DMS153 treated with DMSO at 0.1 percent for 48 hours (cell line): Measurements from ENCODE around the gene NAA16.
"Not testable (repeated sequence)": the region's sequence is repeated elsewhere in the genome, so short reads cannot be mapped to it uniquely, and the experiment has no call there.

ENCODE experiments used
- DNase-seq: peaks from one replicate; lab custom pipeline; 2025; ENCODE audit not compliant: unreplicated experiment; lab: John Stamatoyannopoulos, UW

NAA16 gene

GRCh38 chr13:41310963-41311405, at the start of gene NAA16:
Gene NAA16, plus strand, starts transcription at chr13:41311267. Its CDS starts 262 bp downstream, at chr13:41311529.
- DNase-seq, result peak; percentile 62

GRCh38 chr13:41263261-41263971, 47.7 kb upstream of the NAA16 start, which contains the start of gene MTRF1:
Gene MTRF1, minus strand, starts transcription at chr13:41263576. Its CDS starts 2,669 bp downstream, at chr13:41260907.
- DNase-seq, result peak; percentile 87

GRCh38 chr13:41267106-41267505, 44.0 kb upstream of the NAA16 start:
- no peak for DNase-seq

- DNase-seq, result no peak
These were observed 42.3 kb upstream of the NAA16 start for GRCh38 chr13:41268764-41269163.

GRCh38 chr13:41271456-41272285, 39.4 kb upstream of the NAA16 start:
- DNase-seq, result no peak

GRCh38 chr13:41273831-41274441, 37.1 kb upstream of the NAA16 start:
- DNase-seq, result no peak

GRCh38 chr13:41274881-41275280, 36.2 kb upstream of the NAA16 start:
- DNase-seq, result no peak

- DNase-seq, result no peak
These were observed 34.2 kb upstream of the NAA16 start for GRCh38 chr13:41276824-41277223.

- DNase-seq, result not testable (repeated sequence)
These were observed 31.9 kb upstream of the NAA16 start for GRCh38 chr13:41279156-41279555.

GRCh38 chr13:41282129-41282571, 28.9 kb upstream of the NAA16 start:
- no peak for DNase-seq

GRCh38 chr13:41284512-41285288, 26.4 kb upstream of the NAA16 start:
- DNase-seq, result no peak

GRCh38 chr13:41286370-41286769, 24.7 kb upstream of the NAA16 start:
- no peak for DNase-seq

- DNase-seq, result no peak
These were observed 21.6 kb upstream of the NAA16 start for GRCh38 chr13:41289463-41289881.

GRCh38 chr13:41291246-41291645, 19.8 kb upstream of the NAA16 start:
- no peak for DNase-seq

GRCh38 chr13:41293272-41293671, 17.8 kb upstream of the NAA16 start:
- no peak for DNase-seq

- no peak for DNase-seq
These were observed 16.2 kb upstream of the NAA16 start for GRCh38 chr13:41294914-41295313.

- DNase-seq, result no peak
These were observed 15.1 kb upstream of the NAA16 start for GRCh38 chr13:41295973-41296372.

- no peak for DNase-seq
These were observed 14.0 kb upstream of the NAA16 start for GRCh38 chr13:41296879-41297646.

- no peak for DNase-seq
These were observed 11.6 kb upstream of the NAA16 start for GRCh38 chr13:41299316-41300094.
